Adrenal gland (tissue), 12 donors: ENCODE measurements around the gene RNASE4. TPM values are rescaled to one million over a fixed set of nuclear protein-coding genes. Genes with fewer than 3 reads are reported as not detected.
"Not testable (repeated sequence)": the region's sequence is repeated elsewhere in the genome, so short reads cannot be mapped to it uniquely, and the experiment has no call there.

Experiments used
- DNase-seq, 7 donors: peaks; one replicate each; pipeline ENCODE4 v3.0.0-alpha.2; 2019 to 2020
- H3K27ac ChIP-seq, 5 donors: fragments of 200-600 bp; sonication (generic) in 4 of 5; 1 replicate in 3 of 5; 2 replicates in 2 of 5; pipeline versions ENCODE4 v1.5.1 to v1.8.0; 2016 to 2020; ENCODE audit warnings: mild to moderate bottlenecking in 1 of 5
- H3K27me3 ChIP-seq: fragments of 200-600 bp; 2 replicates; pipeline ENCODE4 v1.8.0; 2021
- H3K36me3 ChIP-seq, 2 donors: fragments of 200-600 bp; replicated peaks in 1 of 2; 1 replicate in 1 of 2; 2 replicates in 1 of 2; pipeline versions ENCODE4 v1.5.1 to v1.8.0; 2018 to 2022
- H3K4me1 ChIP-seq, 2 donors: fragments of 200-600 bp; replicated peaks in 1 of 2; 1 replicate in 1 of 2; 2 replicates in 1 of 2; pipeline versions ENCODE4 v1.5.1 to v1.8.0; 2018 to 2021
- H3K4me3 ChIP-seq, 4 donors: fragments of 200-600 bp; sonication (generic) in 3 of 4; one replicate each; pipeline ENCODE4 v1.5.1; 2016 to 2018
- H3K9me3 ChIP-seq, 3 donors: fragments of 200-600 bp; sonication (generic) in 1 of 3; replicated peaks in 1 of 3; 1 replicate in 2 of 3; 2 replicates in 1 of 3; pipeline versions ENCODE4 v1.5.1 to v1.8.0; 2016 to 2021
- POLR2A ChIP-seq, 2 donors: fragments of 450-650 bp; IDR thresholded peaks; one replicate each; pipeline ENCODE4 v1.6.1; 2017; ENCODE audit warnings: antibody characterized with exemption in 2 of 2, mild to moderate bottlenecking in 2 of 2, moderate library complexity in 1 of 2
- WGBS, 4 donors: extraction: QIAGEN DNeasy Blood & Tissue Kit in 2 of 4; methylation state at CpG; one replicate each; pipeline versions ENCODE4 v1.1.5 to v1.1.7; 2013 to 2017; 5-methylcytosine and 5-hydroxymethylcytosine counted together
- intact Hi-C, 2 donors: fragments of 100-400 bp; cut with DNase I; formaldehyde crosslinking; loops; one replicate each; pipeline versions ENCODE4 v1.14.1 to v1.15.0; 2022 to 2023
- polyA plus RNA-seq, 3 donors: library from polyadenylated mRNA; stranded (reverse); fragments of 200-250 nt in 2 of 3; fragments of 350-450 nt in 1 of 3; fragmentation: Illumina TruSeq in 1 of 3; extraction: RNeasy Lipid Tissue Mini Kit (QIAGEN cat#74804) in 1 of 3; gene quantifications; one replicate each; pipeline ENCODE4 v1.2.3, GENCODE V29; 2013 to 2014
- total RNA-seq, 9 donors: library from RNA; depleted of rRNA in 4 of 9; stranded (reverse); fragments of >200 nt in 4 of 9; fragments of 120-200 nt in 1 of 9; fragmentation: NEBNext Ultra II Directional in 1 of 9; extraction: Animal tissue kit (Norgen Biotek cat#: 25700) in 1 of 9; gene quantifications; one replicate each; pipeline versions ENCODE4 v1.1.0 to v1.2.4, GENCODE V29; 2013 to 2023
- TF ChIP-seq, protein P1 (sequence below), 6 experiments: fragments of 450-650 bp in 4 of 6; fragments of 200-600 bp in 2 of 6; sonication (generic) in 1 of 6; IDR thresholded peaks; 1 replicate in 5 of 6; 2 replicates in 1 of 6; pipeline versions ENCODE4 v1.5.1 to v1.8.0; 2016 to 2021; ENCODE audit warnings: antibody characterized with exemption in 6 of 6, mild to moderate bottlenecking in 2 of 6, moderate library complexity in 1 of 6
- donor health status: healthy with polysubstance abuse.
- donor health status: Bipolar disorder and iron deficiency.
- donor health status: DM: yes; HTN: yes; CAD: no.
- donor health status: DM: no; HTN: no; CAD: no.
- donor health status: DM: no; HTN: no; CAD: no.
- donor health status: DM: yes; HTN: yes; CAD: no.

RNASE4 gene
- total and polyA plus RNA-seq, 12 donors: 1.2 to 24.9 (median 7.8) TPM

- Histone ChIP-seq H3K27me3 (no peaks in the 10 kb centered on the region), H3K36me3 (no peaks in the 10 kb centered on the region), H3K9me3 (no peaks in the 10 kb centered on the region), H3K27ac (no peak overlapping the region), H3K4me1 (no peaks in the 10 kb centered on the region), H3K4me3 (no peak overlapping the region)
- no peak for DNase-seq
- 66 to 97% (median 79%) methylated on average over 5 of the region's 5 CpGs for WGBS, 4 donors
- TF ChIP-seq, protein P1, sequence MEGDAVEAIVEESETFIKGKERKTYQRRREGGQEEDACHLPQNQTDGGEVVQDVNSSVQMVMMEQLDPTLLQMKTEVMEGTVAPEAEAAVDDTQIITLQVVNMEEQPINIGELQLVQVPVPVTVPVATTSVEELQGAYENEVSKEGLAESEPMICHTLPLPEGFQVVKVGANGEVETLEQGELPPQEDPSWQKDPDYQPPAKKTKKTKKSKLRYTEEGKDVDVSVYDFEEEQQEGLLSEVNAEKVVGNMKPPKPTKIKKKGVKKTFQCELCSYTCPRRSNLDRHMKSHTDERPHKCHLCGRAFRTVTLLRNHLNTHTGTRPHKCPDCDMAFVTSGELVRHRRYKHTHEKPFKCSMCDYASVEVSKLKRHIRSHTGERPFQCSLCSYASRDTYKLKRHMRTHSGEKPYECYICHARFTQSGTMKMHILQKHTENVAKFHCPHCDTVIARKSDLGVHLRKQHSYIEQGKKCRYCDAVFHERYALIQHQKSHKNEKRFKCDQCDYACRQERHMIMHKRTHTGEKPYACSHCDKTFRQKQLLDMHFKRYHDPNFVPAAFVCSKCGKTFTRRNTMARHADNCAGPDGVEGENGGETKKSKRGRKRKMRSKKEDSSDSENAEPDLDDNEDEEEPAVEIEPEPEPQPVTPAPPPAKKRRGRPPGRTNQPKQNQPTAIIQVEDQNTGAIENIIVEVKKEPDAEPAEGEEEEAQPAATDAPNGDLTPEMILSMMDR (IDR thresholded peaks at IDR 0.05): no peak
- no peak for TF ChIP-seq POLR2A (IDR thresholded peaks at IDR 0.05)
- intact Hi-C loops: loop anchor here (2.0 to 10.0 kb wide), 4 partner anchors 158 to 266 kb away; no protein-coding TSS in a partner anchor
Observed at GRCh38 chr14:20698934-20699333, 14.6 kb downstream of the RNASE4 start.

- no peaks in the 10 kb centered on the region for H3K4me1 ChIP-seq
- no peaks in the 10 kb centered on the region for H3K9me3 ChIP-seq
- TF ChIP-seq, protein P1 (IDR thresholded peaks at IDR 0.05): no peak
- no peak for TF ChIP-seq POLR2A (IDR thresholded peaks at IDR 0.05)
- no peaks in the 10 kb centered on the region for H3K36me3 ChIP-seq
- no peak overlapping the region for H3K4me3 ChIP-seq
- H3K27me3 ChIP-seq: no peaks in the 10 kb centered on the region
- DNase-seq: no peak
- intact Hi-C loops: loop anchor here (2.0 to 10.0 kb wide), 4 partner anchors 157 to 265 kb away; no protein-coding TSS in a partner anchor
- H3K27ac ChIP-seq: no peak overlapping the region
Observed at GRCh38 chr14:20699931-20700330, 15.6 kb downstream of the RNASE4 start.

DNA sequence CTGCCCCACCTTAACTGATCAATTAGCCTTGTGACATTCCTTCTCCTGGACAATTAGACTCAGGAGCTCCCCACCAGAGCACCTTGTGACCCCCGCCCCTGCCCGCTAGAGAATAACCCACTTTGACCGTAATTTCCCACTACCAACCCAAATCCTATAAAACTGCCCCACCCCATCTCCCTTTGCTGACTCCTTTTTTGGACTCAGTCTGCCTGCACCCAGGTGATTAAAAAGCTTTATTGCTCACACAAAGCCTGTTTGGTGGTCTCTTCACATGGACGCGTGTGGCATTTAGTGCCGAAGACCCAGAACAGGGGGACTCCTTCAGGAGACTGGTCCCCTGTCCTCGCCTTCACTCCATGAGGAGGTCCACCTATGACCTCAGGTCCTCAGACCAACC is 16.6 kb downstream of the RNASE4 start:
- WGBS, 4 donors: 87 to 92% (median 91%) methylated on average over 7 of the region's 7 CpGs
- DNase-seq, intact Hi-C loops, H3K36me3 ChIP-seq, H3K4me1 ChIP-seq, H3K27me3 ChIP-seq, H3K9me3 ChIP-seq, H3K4me3 ChIP-seq, H3K27ac ChIP-seq: not testable (repeated sequence)

- intact Hi-C loops: no loop called here
- H3K9me3 ChIP-seq: no peaks in the 10 kb centered on the region
- H3K4me3 ChIP-seq: no peak overlapping the region
- TF ChIP-seq, protein P1 (IDR thresholded peaks at IDR 0.05): no peak
- TF ChIP-seq POLR2A (IDR thresholded peaks at IDR 0.05): no peak
- H3K4me1 ChIP-seq: no peaks in the 10 kb centered on the region
- 38 to 59% (median 55%) methylated on average over 4 of the region's 4 CpGs for WGBS, 4 donors
- H3K27ac ChIP-seq: no peak overlapping the region
- H3K27me3 ChIP-seq: no peaks in the 10 kb centered on the region
- H3K36me3 ChIP-seq: no peaks in the 10 kb centered on the region
- no peak for DNase-seq
Observed at GRCh38 chr14:20706657-20707355, 22.4 kb downstream of the RNASE4 start.

- Histone ChIP-seq H3K27ac (no peak overlapping the region), H3K36me3 (no peaks in the 10 kb centered on the region), H3K27me3 (no peaks in the 10 kb centered on the region), H3K9me3 (no peaks in the 10 kb centered on the region), H3K4me1 (no peaks in the 10 kb centered on the region), H3K4me3 (no peak overlapping the region)
- WGBS, 4 donors: 67 to 79% (median 73%) methylated on average over 2 of the region's 2 CpGs
- intact Hi-C loops: no loop called here
- TF ChIP-seq POLR2A (IDR thresholded peaks at IDR 0.05): no peak
- TF ChIP-seq, protein P1 (IDR thresholded peaks at IDR 0.05): no peak
- DNase-seq: no peak
Observed at GRCh38 chr14:20707622-20708021, 23.3 kb downstream of the RNASE4 start.
